HPDE6-E6E7 (cell line): ENCODE results near the gene COQ8B.
A peak's percentile ranks its signal among the peaks of the same experiment; 100 is the strongest.

Experiments
- DNase-seq: peaks from one replicate; pipeline ENCODE4 v3.0.0; 2011; ENCODE audit warnings: missing footprints; ENCODE audit errors: extremely low spot score

Gene COQ8B

DNA sequence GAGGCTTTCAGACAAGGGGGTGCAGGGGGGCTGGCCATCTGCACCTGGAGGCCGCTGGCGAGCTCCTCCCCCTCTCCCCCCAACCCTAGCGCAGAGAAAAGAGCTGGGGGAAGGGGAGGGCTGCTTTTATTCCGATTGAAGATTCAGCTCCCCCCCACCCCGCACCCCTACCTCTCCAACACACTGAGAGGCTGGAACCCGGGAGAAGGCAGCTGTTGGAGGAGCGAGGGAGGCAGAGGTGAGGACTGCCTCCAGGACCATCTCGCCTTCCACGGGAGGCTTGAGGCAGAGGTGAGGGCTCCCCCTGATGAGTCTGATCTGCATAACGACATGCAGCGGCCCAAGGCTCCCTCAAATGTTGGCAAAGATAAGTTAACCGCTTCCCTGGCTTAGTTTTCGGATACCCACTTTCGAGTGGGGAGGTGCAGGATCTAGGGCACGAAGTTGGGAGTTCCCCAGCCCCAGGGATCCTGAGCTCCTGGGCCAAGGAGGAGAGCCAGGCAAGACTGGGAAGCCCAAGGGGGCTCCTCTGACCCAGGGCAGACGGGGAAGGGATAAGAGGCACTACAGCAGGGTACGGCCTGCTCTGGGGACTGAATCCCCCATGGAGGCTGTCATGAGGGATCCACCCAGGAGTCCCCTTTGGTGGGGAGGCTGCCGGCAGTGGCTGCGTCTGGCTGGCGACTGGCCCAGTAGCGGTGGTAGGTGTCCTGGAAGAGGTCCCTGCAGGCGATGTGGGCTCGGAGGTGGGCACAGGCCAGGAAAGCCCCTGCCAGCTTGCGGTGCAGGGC, 25.1 kb downstream of the COQ8B start:
- DNase-seq, result no peak

DNA sequence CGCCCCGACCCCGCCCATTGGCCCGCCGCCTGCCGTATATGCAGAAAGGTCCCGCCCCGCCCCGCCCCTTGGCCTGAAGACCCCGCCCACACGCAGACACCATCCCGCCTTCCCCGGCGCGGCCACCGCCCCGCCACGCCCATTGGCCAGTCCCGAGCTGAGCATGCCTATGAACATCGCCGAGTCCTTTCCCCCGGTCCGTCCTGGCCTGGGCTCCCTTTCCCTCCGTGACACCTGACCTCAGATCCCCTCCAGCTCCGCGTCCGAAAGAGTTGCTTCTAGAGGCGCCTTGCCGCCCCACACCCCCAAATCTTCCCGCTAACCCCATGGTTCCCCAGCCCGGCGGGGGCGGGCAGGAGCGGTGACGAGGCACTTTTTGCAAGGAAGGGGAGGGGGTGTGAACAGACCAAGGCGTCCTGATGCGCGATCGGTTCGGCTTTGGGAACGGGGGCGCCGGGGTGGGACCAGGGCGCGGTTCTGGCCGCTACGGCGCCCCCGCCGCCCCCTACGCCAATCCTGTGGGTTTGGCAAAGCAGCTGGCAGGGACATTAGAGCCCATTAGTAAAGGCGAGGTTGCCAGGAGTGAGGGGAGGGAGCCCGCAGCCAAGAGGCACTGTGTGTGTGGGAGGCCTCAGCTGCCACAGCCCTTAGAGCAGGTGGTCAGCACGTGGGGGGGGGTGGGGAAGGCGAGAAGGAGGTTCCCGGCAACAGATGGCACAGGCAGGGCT, 25.8 kb downstream of the COQ8B start:
- peak; percentile 97 for DNase-seq

DNA sequence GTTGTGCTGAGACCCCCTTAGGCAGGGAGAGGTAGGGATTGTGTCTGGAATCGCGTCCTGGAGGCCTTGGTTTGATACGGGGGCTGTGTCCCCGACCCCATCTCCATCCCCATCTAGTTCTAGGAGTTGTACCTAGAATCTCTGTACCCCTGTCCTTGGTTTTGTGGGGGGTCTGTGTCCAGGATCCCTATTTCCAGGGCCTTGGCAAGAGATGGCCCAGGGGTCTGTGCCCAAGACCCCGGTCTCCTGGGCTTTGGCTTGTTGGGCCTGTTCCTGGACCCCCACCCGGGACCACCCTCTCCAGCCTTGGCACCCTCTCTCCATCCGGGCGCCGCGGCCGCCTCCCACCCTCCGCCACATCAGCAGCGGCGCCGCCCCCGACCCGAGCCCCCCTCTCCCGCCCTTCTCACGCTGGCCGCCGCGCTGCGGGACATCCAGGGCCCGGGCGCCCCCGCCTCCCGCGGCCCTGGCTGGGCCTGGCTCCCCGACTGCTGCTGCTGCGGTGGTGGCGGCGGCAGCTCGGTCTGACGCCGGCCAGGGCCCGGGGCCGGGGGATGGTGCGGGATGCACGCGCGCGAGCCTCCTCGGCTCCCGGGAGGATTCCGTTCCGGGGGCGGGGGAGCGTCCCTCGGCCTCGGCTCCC, 26.5 kb downstream of the COQ8B start, which contains the start of gene NUMBL:
Gene NUMBL (minus strand): TSS at position 602 of the 643 bp plus-strand sequence. CDS start 168 bp downstream, at position 434.
- no peak for DNase-seq

DNA sequence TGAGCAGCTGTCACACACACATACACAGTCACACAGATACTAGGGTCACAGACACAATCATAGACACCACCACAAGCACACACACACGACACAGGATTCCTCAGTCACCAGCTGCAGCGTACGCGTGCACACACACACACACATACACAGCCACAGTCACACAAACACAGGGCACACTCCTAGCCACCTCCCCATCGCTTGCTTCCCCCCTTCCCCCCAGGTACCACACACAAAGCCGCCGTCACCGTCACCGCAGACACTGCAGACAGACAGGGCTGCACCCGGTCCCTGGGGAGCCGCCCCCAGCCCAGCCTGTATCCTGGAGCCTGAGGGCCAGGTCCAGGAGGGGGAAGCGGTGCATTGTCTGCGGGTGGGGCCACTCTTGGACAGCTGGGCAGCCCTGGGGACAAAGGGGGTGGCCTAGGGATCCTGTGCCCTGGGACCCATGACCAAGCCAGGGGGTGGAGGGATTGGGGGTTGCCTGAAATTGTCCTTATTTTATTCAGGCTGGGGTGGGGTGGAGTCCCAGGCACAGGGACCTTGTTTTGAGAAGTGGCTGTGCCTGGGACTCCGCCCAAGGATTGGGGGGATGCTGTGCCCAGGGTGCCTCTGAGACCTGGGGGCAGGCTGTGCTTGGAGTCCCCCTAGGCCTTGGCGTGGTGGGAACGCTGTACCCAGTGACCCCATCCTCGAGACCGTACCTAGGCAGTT, 27.2 kb downstream of the COQ8B start:
- DNase-seq, result no peak

DNA sequence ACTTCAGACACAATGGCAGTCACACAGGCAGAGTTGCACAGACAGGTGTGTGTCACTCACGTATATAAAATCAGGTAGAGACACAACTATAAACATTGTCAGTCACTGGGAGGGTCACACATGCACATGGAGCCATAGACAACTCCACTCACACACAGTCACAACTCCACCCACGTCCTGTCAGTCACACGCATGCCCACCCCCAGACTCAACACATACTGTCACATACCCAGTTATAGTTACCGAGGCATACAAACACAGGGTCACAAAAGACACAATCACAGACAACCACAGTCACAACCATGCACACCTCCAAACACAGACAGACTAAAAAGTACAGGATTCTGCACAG, 27.7 kb downstream of the COQ8B start:
- DNase-seq, result no peak

DNA sequence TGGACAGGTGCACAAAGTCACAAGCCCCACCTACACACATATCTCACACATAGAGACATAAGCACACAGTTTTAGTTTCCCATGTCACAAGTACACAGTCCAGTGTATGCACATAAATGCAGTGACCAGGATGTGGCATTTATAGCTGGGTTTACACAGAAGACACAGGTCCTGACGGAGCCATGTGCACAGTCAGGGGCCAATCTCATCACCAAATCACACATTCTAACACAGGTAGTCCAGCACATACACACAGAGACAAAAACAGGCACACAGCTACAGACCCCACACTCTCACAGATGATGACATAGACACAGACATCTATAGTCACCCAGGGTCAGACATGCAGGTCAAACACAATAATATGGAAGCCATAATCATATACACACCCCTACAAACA, 28.4 kb downstream of the COQ8B start:
- DNase-seq, result no peak

DNA sequence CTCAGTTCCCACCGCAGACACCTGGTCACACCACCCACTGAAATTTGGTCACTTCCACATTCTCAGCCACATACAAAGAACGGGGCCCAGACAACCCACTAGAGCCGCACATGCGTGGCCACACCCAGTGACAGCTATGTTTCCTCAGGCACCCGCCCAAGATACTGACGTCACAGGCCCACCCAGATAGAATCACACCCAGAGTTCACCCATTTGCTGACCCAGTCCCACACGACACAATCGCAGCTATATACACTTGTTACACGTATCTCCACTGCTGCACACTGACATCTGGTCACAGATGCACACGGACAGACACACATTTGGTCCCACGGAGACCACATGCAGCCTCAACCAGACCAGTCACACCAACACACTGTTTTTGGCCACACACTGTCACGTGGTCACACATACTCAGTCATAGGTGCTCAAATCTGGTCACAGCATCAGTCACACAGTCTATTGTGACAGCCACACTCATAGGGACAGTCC, 29.1 kb downstream of the COQ8B start:
- no peak for DNase-seq

DNA sequence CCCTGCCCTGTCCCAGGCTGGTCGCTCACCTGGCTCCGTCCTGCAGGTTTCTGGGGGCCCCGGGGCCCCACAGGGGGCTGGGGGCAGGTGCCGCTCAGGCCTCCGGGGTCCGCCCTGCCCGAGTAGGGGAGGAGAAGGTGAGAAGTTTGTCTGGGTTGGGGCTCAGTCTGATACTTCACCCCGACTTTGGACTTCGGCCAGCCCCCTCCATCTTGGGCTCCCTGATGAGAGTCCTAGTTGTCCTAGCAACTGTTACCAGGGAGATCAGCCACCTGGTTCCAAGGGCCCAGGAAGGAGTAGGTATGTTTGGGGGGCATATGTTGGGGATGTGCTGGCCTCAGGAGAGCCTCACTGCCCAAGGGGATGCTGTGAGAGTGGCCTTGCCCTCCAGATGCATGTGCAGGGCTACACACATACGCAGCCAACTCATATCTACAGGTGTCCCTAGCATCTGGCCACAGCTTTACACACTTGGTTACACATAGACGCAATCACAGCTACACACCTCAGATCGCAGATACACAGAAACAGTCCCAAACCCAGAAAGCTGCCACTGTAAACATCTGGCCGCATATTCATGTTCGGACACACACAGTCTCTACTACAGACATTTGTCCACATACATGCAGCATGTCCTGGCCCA, 29.7 kb downstream of the COQ8B start:
- no peak for DNase-seq

DNA sequence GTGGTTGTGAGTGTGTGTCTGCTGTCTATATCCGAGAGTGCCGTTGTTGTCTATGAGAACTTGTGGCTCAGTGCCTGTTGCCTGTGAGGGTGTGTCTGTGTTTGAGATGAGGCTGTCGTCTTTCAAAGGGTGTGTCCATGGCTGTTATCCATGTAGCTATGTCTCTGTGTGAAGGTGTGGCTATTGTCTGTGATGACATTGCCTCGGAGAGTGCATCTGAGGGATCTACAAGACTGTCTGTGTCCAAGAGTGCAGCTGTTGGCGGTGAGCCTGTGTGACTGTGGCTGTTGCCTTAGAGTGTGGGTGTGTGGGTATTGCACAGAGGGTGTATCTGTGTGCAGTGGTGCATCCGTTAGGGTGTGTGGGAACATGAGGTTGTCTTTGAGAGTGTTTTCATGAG, 31.1 kb downstream of the COQ8B start:
- DNase-seq, result no peak

DNA sequence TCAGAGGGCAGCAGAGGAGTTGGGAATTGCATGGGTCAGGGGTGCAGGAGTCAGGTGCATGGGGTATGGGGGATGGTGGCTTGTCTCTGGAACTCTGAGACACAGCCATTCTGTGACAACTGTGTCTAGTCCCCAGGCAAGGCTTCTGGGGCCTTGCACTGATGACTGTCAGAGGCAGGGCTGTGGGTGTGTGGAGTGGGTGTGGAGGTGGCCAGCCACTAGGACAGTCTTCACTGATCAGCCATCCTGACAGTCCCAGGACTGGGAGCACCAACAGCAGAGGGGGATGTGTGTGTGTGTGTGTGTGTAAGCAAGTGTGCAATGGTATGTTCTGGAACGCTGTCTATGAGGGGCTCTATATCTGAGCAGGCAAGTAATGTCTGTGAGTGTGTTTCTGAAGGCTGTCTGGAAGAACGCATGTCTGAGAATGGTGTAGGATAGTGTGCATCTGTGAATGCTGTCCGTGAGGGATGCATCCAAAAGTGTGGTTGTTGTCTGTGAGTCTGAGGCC, 31.6 kb downstream of the COQ8B start:
- no peak for DNase-seq

DNA sequence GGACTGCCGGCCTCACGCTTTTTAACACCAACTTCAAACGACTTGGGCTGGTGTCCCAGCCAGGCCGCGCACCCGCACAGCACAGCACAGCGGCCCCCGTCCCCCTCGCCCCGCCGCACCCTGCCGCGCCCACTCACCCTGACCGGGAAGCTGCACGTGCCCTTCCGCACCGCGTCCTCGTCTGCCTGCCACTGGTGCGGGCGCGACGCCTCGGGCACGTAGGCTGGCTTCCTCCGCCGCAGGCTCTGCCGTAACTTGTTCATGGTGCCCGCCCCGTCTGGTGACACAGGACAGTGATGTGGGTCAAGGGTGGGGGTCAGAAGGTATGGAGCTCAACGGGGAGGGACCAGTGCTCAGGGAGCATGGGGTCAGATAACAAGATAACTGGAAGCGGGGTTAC, 32.4 kb downstream of the COQ8B start:
- DNase-seq, result no peak

DNA sequence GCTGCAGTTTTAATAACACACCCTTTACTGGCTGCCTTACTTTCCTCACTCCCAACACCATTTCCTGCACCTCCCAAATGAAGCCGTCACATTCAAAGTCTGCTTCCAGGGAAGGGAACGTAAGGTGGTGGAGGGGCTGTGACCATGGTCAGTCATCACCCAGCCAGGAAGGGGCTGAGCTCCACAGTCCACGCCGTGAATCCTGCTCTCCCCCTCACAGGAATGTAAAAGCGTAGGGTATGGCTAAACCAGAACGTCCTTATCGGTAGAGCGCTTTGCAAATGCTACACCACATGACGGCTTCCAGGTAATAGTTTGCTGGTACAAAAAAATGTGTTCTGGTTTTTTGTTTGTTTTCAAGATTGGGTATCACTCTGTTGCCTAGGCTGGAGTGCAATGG, 33.2 kb downstream of the COQ8B start:
- no peak for DNase-seq

DNA sequence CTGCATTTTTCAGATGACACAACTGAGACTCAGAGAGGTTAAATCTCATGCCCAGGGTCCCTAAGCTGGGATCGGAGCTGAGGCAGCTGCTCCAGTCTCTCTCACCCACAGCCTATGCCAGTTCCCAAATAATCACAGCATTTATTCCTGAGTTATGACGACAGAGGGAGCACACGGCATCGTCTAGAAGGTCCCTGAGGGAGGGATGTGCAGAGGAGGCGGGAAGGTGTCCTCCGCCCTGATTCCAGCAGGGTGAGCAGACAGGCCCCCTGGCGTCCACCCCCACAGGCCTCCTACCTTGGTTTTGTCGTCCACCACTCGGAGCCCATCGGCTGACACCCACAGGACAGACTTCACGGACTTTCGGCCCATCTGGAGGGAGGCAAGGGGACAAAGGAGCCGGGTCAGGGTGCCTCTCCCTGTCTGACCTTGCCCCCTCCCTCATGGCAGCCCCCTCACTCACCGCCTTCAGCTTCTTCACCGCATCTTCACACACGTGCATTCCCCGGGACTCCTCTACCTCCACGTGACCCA, 34.2 kb downstream of the COQ8B start:
- DNase-seq, result no peak

DNA sequence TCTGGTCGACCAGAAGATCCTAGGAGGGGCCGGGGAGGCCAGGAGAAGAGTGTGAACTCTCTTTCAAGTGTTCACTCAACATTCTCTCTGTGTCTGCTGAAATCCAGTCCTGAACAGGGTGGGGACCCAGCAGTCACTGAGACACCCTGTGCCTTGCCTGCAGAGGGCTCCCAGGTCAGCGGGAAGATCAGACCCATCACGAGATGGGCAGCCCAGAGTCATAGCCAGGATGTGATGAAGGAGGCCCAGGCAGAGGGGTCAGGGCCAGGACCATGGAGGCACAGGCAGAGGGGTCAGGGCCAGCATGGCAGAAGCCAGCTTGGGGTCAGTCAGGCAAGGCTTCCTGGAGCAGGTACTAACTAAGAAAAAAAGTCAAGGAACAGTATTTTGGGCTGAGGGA, 35.6 kb downstream of the COQ8B start:
- DNase-seq, result no peak

DNA sequence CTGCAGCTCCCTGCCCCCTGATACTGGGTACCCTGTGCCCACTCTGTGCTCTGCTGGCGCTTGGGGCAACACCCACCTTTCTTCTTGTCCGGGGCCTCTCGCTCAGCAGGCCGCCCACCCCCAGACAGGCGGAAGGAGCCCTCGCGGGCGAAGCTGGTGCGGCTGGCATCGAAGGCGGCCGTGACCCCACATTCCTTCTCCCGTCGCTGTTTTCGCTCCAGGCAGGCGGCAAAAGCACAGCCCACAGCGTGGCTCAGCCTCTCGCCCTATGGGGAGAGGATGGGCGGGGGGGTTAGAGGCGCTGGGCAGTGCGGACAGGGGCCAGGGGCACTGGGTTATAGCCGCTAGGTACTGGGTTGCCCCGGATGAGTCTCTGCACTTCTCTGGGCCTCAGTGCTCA, 39.5 kb downstream of the COQ8B start:
- DNase-seq, result no peak

DNA sequence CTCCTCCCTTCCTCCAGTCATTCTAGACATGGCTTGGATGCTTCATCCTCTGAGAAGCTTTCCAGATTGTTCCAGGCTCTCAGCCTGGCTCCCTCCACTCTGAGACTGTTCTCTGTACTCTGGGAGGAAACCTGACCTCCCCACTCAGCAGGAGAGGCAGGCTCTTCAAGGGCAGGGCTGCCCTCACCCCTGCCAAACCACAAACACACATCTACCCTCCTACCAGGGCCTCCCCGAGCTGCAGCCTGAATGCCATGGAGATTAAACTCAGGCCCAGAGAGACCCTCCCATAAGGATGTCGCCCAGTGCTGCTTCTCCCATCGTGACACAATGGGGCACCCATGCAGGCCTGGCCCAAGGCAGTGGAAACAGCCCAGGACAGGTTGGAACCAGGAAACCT, 42.4 kb downstream of the COQ8B start:
- DNase-seq, result no peak

DNA sequence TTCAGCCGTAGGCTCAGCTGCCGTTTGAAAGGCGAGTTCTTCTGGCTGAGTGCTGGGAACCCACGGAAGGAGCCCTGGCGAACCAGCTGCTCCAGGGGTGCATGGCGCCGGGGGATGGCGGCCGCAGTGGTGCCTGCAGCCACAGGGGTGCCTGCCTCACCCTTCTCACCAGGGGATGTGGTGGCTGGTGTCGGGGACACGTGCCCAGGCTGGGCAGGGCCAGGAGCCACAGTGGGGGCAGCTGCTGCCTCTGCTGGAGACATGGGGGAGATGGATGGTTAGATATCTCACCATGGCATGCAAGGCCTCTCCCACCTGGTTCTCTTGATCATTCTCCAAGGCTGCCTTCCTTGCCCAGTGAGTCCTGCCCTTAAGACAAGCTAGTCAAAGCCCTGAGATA, 43.3 kb downstream of the COQ8B start:
- DNase-seq, result no peak

DNA sequence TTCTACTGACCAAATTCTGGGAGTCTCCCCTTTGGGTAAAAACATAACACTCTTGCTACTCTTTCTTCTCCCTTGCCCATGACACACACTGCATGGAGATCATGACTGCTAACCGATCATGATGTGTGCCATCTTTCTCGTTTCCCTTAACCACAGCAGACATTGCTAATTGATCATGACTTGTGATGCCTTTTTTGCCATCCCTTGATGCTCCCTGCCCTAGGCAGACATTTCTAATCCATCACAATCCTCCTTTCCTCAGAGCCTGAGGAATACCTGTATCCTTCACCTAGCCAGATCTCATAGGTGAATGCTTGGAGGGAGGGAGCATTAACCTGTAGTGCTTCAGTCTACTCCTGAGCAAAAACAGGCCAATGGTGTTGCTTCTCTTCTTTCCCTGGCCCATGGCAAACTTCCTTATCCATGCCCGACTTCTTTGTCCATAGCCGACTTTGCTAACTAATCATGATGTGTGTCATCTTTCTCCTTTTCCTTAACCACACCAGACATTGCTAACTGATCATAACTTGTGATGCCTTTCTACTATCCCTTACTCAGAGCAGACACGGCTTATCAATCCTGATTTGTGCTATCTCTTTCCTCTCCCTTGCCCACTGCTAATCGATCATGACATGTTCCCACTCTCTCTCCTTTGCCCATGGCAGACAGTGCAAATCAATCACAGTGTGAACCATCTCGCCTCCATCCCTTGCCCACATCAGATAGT, 44.0 kb downstream of the COQ8B start:
- DNase-seq, result no peak

DNA sequence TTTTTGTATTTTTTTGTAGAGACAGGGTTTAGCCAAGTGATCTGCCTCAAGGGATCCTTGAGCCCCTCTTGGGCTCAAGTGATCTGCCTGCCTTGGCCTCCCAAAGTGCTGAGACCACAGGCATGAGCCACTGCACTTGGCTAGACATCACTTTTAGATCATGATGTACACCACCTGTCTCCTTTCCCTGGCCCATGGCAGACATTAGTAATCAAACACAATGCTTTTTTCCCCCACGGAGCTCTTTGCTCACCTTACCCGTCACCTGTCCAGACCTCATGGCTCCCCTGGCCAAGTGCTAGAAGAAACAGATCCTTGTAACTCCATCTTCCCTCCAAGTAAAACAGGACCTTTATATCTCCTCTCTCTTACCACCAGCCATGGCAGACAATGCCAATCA, 44.6 kb downstream of the COQ8B start:
- DNase-seq, result no peak

DNA sequence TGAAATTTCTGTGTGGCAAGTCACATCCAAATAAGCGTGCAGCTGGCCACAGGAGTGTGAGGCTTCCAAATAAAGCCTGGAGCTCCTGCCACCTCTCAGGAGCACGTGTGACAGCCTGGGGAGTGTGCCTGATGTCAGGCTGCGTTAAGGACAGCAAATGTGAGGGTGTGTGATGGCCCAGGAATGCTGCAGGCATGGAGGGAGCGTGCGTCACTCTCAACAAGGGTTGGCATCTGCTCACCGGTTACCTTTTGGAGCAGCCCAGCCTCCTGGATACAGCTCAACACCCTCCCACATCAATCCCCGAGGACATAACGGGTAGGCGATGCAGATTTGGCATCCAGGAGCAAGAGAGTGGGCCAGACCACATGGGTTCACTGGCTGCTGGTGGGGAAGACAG, 45.3 kb downstream of the COQ8B start:
- no peak for DNase-seq
